Ureter (tissue), 1 donor: Measurements from ENCODE around the gene ATP8B4. TPM values are rescaled to one million over a fixed set of nuclear protein-coding genes. Genes with fewer than 3 reads are reported as not detected.
"Not testable (repeated sequence)": the region's sequence is repeated elsewhere in the genome, so short reads cannot be mapped to it uniquely, and the experiment has no call there.

Experiments
- DNase-seq: peaks from one replicate; pipeline ENCODE4 v3.0.0-alpha.2; 2020; ENCODE audit warnings: low spot score
- total RNA-seq: library from RNA; stranded (reverse); gene quantifications from one replicate; pipeline ENCODE4 v1.2.4, GENCODE V29; 2023
- donor health status: DM: yes; HTN: yes; CAD: no.

The ATP8B4 gene
- total RNA-seq, 1 donor from 2014 or later, result 29.2 TPM

DNA sequence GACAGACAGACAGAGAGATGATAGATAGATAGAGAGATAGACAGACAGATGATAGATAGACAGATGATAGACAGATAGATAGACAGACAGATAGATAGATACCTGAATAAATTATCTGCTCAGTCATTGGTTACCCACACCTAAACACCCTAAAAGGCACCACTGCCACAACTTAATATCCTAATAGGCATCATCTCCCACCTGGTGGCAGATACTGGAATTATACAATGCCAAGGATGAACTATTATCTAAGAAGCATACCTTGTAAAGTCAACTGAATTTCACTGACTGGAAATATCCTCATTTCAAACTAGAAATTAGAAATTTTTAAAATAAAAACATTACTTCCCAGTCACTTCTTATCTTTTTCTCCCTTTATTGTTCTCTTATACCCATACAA is 19.4 kb upstream of the ATP8B4 start:
- DNase-seq, result no peak

DNA sequence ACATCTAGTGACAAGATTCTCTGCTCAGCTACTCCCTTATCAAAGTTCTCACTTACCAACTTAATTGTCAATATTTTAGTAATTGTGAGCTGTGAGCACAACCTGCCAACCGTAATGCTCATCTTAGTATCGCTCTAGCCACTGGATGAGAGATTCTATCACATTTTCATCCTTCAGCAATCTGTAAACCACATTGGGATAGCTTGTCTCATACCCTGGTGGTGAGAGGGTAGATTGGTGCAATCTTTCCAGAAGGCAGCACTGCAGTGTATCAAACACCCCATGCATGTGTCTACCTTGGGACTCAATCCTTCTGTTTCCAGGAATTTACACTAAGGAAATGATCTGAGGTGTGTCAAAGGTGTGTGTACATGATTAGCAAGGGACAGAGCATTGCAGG is 18.9 kb upstream of the ATP8B4 start:
- DNase-seq, result no peak

DNA sequence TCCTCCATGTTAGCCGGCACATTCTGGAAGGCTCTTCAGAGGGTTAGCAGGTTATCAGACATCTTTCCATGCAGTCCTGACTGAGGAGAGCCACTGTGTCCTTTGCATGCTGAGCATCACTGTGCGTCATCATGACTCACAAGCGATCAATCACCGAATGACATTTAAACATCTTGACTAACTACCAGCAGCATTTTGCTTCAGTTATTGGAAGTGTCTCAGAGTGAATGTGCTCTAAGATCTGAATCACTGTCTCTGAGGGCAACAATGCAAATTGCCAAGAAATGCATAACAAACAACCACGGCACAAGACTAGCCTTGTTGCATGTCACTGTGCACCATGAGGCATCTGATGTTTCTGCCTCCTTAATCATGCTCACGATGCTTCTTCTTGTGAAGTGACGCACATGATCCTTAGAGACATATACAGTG is 18.3 kb upstream of the ATP8B4 start:
- no peak for DNase-seq

DNA sequence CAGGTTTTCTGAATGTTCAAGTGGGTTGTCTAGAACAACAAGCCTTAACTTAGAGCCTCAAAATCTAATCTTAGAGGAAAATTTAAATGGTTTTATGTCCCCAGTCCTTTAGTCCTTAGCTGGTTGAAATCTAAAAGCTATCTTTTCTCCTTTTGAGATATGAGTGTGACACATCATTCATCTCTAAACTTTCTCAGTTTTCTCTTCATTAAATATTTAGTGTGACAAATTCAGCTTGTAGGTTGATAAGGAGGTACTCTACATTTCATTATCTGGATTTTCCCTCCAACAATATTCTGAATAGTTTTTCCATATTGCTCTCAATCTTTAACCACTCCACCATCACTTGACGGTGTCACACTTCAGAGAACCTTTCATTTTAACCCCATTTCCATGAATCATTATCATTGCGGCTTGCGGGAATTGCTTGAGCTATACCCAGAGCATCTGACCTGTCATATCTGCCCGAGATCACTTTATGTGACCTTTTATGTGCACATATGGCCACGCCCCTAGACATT is 16.1 kb upstream of the ATP8B4 start:
- no peak for DNase-seq

DNA sequence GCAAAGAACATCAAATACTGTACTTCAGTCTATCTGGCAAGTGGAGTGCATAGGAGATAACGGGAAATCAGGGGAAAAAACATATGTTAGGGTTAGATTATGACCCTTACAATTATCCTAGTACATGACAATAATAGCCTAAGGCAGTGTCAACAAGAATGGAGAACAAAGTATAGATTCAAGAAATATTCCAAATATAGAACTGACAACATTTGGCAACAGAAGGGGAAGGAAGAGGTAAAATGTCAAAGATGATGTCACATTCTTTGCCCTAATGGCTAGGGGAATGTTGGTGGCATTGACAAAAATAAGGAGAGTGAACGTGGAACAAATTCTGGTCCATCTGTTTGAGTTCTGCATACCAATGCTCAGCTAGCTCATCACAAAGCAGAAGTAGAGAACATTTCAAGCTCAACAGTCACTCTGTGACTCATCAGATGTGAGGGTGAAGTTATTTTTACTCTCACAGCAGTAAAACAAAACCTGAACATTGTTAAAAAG is 15.5 kb upstream of the ATP8B4 start:
- no peak for DNase-seq

DNA sequence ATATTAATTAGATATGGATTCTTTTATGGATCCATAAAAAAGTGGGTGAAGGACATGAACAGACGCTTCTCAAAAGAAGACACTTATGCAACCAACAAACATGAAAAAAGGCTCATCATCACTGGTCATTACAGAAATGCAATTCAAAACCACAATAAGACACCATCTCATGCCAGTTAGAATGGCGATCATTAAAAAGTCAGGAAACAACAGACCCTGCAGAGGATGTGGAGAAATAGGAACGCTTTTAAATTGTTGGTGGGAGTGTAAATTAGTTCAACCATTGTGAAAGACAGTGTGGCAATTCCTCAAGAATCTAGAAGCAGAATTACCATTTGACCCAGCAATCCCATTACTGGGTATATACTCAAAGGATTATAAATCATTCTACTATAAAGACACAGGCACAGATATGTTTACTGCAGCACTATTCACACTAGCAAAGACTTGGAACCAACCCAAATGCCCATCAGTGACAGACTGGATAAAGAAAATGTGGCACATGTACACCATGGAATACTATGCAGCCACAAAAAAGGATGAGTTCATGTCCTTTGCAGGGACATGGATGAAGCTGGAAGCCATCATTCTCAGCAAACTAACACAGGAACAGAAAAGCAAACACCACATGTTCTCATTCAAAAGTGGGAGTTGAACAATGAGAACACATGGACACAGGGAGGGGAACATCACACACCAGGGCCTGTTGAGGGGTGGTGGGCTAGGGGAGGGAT is 13.4 kb upstream of the ATP8B4 start:
- DNase-seq, result not testable (repeated sequence)

DNA sequence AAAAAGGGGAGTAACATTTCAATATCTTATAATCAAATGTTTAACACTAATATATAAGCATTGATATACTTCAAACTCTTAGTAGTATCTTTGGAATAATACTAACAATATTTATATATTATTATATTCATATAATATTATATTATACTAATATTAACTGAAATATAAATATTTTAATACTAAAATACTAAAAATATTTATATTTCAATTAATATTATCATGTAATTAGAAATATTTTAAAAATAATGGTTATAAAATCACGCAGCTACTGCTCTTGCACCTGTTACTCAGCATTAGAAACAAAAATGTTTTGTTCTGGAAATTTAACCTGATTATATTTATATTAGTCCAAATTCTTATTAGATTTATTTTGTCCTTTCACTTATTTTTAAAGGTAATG is 12.6 kb upstream of the ATP8B4 start:
- DNase-seq, result no peak

DNA sequence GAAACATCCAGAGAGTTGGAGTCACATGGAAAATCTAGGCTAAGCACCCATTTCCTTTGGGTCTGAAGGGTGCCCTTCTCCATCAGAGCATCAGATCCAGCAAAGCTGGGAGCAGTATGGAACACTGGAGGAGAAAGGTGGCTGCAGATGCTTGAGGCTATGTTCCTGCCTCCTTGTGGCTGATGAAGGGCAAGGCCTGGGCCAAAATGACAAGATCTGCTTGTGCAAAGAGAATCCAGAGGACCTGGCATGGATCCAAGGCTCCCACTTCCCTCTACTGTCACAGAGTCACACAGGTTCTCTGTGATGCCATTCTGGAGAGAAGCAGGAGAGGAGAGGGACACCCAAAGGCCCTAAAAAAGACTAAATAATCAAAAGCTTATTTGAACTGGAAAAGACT is 9.2 kb upstream of the ATP8B4 start:
- DNase-seq, result no peak

DNA sequence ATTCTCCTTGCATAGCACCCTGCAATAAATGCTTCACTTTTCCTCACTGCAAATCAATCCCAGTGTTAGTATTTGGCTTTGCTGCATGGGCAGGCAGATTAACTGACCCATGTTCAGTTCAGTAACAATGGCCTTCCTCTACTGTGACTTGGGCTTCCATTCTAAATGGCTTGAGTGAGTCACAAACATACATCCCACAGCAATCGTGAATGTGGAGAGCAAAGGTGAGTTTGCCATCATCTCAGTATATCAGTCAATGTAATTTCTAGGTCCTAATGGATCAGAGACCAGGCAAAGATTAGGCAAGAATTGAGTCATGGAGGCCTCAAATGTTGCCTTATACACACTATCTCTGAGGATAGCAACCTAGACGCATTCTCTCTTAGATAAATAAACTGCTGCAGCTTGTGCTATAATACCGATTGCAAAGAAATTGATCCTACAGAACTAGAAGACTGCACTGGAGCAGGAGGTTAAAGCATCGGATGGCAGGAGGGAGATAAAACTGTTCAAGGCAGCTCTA is 8.3 kb upstream of the ATP8B4 start:
- DNase-seq, result no peak

DNA sequence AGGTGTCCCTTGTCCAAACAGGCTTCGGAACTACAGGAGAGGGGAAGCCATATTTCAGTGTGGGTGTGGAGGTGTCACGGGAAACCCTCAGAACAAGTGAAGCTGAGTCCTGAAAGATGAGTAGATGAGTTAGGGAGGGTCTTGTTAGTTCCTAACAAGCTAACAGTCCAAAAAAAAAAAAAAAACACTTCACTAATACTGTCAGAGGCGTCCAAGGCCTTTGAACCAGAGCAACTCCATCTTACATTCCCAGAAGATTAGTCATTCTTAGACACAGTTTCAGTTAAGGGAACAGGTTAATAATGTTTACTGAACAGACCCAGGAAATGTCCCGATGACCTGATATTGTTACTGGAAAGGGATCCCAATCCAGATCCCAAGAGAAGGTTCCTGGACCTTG is 7.0 kb upstream of the ATP8B4 start:
- DNase-seq, result no peak

DNA sequence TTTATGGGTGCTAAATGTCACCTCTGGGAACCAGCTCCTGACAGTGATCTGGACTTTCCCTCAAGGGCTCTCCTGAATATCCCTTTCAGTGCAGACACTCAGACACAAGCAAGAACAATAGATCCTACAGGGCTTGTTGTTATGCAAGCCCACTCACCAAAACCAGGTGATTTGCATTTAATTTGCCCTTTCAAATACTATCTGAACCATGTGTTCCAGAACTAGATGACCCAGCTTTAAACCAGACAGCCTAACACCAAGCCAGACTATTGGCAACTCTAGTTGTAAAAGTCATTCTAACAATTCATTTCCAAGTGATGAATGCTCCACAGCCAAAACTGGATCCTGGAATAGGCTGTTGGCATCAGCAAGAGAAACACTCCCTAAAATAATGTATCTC is 5.6 kb upstream of the ATP8B4 start:
- DNase-seq, result no peak

DNA sequence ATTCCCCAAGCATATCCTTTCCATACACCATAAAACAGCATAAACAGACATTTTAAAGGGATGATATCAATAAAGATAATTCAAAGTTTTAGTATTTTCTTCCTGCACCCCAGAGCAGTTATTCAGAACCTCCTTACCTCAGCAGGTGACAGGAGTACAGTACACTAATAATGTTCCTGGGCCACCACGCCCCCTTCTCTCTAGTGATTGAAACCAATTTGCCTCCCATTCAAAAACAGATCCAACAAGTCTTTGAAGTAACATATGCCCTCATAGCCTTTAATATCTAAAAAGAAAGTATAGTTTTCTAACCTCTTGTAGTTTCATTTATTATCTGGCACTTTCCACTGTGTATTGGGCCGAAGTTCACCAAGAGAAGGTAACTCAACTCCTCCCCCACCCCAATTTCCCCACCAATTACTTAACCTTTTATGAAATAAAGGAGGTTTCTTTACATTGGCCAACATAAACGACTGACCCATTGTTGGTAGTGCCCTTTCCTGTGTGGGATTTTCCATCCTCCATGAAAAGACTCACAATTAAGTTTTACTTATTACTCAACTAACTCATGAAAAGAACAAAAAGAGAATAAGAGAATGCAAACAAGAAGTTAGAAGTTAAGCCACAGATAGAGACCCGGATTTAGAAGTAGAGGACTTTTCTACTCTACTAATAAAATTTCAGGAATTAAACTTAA is 5.0 kb upstream of the ATP8B4 start:
- DNase-seq, result no peak

DNA sequence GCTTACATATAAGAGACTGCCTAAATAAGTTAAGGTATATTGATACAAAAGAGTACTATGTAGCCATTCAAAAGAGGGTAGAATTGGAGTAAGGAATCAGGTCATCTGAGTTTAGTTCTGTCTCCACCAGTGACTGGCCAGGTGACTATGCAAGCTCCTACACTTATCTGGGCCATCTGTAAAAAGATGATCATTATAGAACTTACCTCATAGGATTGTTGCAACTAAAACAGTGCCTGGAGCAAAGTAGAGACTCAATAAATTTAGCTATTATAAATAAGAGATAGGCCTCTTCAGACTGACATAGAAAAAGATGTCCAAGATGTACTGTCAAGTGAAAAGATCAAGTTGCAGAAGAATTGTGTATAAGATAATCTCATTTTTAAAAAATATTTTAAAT is 1.7 kb upstream of the ATP8B4 start:
- DNase-seq, result no peak

DNA sequence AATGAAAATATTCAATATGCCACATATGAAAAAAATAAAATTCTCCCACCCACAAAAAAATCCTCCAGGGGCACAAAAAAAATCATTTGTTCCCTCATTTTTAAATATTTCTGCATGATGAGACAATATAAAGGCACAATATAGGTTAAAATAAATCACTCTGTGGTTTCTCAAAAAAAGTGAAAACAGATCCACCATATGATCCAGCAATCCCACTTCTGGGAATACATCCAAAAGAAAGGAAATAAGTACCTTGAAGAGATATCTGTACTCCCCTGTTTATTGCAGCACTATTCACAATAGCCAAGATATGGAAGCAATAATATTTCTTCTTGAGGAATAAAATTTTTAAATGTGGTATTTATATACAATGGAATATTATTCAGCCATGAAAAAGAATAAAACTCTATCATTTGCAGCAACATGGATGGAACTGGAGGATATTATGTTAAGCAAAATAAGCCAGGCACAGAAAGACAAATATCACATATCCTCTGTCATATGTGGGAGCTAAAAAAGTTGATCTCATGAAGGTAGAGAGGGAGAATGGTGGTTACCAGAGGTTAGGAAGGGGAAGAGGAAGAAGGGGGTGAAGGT is 1.5 kb downstream of the ATP8B4 start:
- no peak for DNase-seq

DNA sequence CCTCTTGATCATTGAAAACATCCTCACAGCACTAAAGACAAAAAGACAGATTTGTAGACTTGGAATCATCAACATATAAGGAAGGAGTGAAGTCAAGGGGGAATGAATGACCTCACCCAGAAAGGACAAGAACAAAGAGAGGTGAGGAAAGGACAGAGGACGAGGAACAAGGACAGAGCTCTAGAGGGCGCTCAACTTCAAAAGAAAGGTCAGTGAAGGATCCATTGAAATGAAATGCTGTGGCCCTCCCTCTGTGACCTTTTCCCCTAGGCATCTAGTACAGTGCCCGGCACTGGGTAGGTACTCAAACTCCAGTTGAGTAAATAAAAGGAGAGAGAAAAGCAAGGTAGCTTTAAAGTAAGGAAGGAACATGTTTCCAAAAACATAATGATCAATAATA is 2.6 kb downstream of the ATP8B4 start:
- DNase-seq, result no peak

DNA sequence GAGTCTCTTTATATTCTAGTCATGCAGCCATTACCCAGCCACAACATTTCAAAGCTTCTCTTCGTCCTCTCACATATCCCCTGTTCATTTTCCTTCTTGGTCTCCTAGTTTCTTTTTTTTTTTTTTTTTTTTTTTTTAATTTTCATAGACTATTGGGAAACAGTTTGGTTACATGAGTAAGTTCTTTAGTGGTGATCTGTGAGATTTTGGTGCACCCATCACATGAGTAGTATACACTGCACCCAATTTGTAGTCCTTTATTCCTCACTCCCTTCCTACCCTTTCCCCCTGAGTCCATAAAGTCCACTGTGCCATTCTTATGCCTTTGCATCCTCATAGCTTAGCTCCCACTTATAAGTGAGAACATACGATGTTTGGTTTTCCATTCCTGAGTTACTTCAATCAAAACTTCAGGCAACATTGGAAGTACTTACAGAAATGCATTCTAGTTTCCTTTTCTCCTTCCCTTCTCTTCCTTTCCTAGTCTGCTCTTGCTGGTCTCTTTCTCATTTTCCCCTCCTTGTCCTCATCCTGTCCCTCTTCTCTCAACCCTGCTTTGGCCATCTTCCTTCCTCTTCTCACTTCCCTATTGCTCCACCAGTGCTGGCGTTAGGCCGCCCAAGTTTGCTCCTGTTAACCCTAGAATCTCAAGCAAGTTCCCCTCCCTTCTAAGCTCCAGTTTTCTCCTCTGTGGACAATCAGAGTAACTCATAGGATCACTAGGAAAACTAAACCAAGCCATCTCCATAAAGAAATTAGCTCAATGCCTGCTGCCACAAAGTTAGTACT is 4.8 kb downstream of the ATP8B4 start:
- DNase-seq, result no peak

DNA sequence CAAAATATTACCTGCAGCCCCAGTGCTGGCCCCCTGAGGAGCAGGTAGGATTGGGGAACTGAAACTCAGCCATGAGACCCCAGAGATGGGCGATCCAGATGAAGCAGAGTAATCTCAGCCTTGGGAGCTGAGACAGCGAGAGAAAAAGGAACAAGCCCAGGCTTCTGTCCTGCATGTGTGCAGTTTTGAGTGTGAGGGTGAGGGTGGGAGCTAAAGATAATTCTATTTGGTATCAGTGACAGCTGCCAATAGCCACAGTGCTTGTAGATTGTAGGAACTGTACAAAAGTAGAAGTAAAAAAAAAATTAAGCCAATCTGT is 5.9 kb downstream of the ATP8B4 start:
- no peak for DNase-seq

DNA sequence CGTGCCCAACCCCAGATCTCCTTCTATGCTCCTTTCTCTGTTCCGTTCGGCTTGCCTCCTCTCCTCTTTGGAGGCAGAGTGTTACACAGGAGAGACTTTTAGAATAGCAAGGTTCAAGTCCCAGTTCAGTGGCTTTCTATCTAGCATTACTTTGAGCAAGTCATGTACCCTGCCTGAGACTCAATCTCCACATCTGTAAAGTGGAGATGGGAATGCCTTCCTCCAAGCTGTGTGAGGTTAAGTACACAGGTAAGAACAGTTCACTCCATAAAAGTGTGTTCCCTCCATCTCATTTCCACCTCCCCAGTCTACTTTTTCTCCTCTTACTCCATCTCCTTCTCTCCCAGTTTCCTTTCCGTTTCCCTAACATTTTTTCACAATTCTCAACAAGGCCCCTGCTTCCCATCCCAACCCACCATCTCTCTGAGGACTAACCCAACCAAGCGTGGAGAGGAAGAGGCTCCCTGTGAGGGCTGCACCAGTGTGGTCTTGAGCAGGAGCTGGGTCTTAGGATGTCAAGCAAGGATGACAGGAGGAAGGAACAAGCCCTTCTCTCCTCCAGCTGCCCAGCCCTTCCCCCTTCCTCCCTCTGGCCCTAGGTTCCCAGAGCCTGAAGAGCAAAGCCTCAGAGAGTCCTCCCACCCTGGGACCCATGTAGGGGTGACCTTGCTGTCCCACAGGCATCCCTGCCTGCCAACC is 6.4 kb downstream of the ATP8B4 start:
- DNase-seq, result no peak

DNA sequence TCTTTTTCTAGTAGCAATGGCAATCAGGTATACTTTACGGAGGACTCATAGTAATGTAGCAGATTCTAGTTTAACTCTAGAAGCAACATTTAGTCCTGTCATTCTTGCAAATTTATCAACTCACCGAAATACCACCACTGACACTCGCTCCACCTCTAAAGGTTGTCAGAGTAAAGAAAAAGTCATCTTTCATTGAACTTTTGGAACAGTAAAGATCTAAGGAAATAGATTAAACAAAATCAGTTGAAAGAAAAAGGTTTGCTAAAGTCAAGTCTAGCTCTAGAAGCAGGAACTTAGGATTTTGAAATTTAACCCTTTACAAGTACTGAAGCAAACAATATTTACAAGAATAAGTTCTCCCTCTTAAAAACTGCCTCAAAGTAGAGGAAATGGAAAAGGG is 8.7 kb downstream of the ATP8B4 start:
- no peak for DNase-seq

DNA sequence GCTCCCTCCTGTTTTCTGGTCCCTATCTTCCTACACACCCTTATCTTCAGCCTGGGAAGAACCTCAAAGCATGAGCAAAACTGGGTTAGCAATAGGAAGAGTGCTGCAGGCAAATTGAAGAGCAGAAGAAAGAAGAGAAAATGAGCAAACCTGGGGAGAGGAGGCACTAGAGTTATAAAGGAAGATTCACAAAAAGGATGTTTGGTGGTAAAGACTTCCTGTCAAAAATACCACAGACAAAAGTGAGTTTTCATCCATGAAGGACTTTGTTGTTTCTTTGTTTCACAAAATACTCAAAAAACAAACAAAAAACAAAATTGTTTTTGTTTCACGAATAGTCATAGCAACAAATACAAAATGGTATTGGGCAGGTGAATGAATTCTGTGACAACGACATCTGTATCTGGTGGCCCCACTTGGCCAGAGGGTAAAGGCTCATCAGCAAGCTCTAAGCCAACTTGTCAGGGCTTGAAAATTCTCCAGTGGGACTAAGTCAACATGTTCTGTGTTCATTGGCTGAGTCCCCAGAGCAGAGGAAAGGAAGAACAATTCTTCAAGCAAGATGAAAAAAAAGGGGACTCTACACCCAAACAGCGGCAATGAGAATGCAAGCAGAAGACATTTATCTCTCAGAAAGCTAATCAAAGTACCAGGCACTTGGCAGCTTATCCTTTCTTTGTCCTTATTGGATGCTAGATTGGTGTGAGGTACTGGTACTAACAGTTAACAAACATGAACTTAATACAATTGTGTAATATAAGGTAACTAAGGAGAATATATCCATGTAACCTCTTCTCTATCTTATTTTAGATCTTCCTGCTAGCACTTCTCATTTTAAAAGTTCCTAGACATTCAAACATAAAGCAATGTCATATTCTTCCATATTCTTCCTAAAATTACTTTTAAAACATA is 9.7 kb downstream of the ATP8B4 start:
- DNase-seq, result no peak
